AG04449 (cell line): Measurements from ENCODE around the gene NRXN2.

Experiments used
- CTCF ChIA-PET: fragments of 350-600 bp; formaldehyde crosslinking; extraction: SDS; loops from one replicate; lab custom pipeline; 2021; ENCODE audit warnings: antibody characterized with exemption; lab: Yijun Ruan, JAX
- POLR2A ChIA-PET: fragments of 400-600, 350-600 bp; formaldehyde crosslinking; extraction: SDS; loops from one replicate; lab custom pipeline; 2020; ENCODE audit warnings: antibody characterized with exemption, inconsistent platforms; lab: Yijun Ruan, JAX
- DNase-seq: peaks from one replicate; pipeline ENCODE4 v3.0.0-alpha.2; 2010; ENCODE audit warnings: low read depth, low spot score
- H3K4me3 ChIP-seq: 2 replicates; pipeline ENCODE4 v1.5.1; 2011; ENCODE audit warnings: low read depth, mild to moderate bottlenecking, control low read depth, low read length
- CTCF ChIP-seq: IDR thresholded peaks from one replicate; pipeline ENCODE4 v1.5.1; 2011; ENCODE audit warnings: mild to moderate bottlenecking, moderate library complexity, low read length, control low read depth, inconsistent platforms; ENCODE audit not compliant: insufficient read depth; ENCODE audit errors: missing control alignments

Gene NRXN2

GRCh38 chr11:64607381-64607985 is 115.5 kb downstream of the NRXN2 start:
- ChIA-PET POLR2A (no interaction called here), CTCF (interaction anchor here (1.0 kb wide), 1 partner anchor 158 kb away, joined by 3 read pairs; no protein-coding TSS in a partner anchor)
- H3K4me3 ChIP-seq: no peak overlapping the region
- TF ChIP-seq CTCF: no peak
- DNase-seq: no peak

- POLR2A ChIA-PET: no interaction called here
- CTCF ChIA-PET: interaction anchor here (1.0 kb wide), 1 partner anchor 158 kb away, joined by 3 read pairs; no protein-coding TSS in a partner anchor
- no peak overlapping the region for H3K4me3 ChIP-seq
- no peak for DNase-seq
- no peak for TF ChIP-seq CTCF
Measured at GRCh38 chr11:64606796-64607380, 116.1 kb downstream of the NRXN2 start.

GRCh38 chr11:64605656-64606585 is 117.1 kb downstream of the NRXN2 start:
- no peak overlapping the region for H3K4me3 ChIP-seq
- CTCF ChIA-PET: interaction anchor here (1.0 kb wide), 1 partner anchor 157 kb away, joined by 3 read pairs; no protein-coding TSS in a partner anchor
- TF ChIP-seq CTCF: no peak
- POLR2A ChIA-PET: no interaction called here
- no peak for DNase-seq

- no peak for DNase-seq
- no peak overlapping the region for H3K4me3 ChIP-seq
- CTCF ChIA-PET: no interaction called here
- no peak for TF ChIP-seq CTCF
- POLR2A ChIA-PET: no interaction called here
Measured at GRCh38 chr11:64605244-64605560, 117.8 kb downstream of the NRXN2 start.

- CTCF ChIA-PET: interaction anchor here (0.5 kb wide), 1 partner anchor 84 kb away, joined by 3 read pairs; no protein-coding TSS in a partner anchor
- POLR2A ChIA-PET: interaction anchor here (0.6 kb wide), 1 partner anchor 636 kb away, joined by 3 read pairs; no protein-coding TSS in a partner anchor
- no peak for TF ChIP-seq CTCF
- DNase-seq: no peak
- H3K4me3 ChIP-seq: no peak overlapping the region
Measured at GRCh38 chr11:64604458-64605243, 118.3 kb downstream of the NRXN2 start.
